ENCODE data around the gene MCM3. TPM values are rescaled to one million over a fixed set of nuclear protein-coding genes. Genes with fewer than 3 reads are reported as not detected.

MCM3 gene
- polyA plus RNA-seq, 6 donors from 2014 or later: 45.1 to 70.0 (median 57.3) TPM

DNA sequence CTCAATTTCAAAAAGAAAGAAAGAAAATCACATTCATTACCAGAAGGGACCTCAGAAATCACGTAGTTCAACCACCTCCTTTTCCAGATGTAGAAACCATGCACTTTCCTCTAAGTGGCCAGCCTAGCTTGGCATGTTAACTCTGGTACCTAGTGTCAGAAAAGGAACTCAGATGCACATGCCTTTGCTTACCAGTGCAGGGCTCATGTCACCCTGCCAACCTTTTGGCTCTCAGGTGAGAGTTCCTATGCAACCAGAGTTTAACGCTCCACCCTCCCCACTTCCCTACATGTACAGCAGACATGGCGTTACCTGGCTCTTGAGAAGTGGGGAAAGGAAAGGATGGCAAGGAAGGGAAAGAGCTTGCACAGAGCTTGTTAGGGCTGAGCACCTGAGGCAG is 23.9 kb downstream of the MCM3 start:
- peaks cover 0 to 5% (median 4%) of the 10 kb centered on the region in 3 donors for H3K4me1 Mint-ChIP-seq
- peak overlapping the region in 1 of 6 donors; percentile 22 for H3K27ac Mint-ChIP-seq
- ATAC-seq (ENCODE audit: low read depth in 2 of 2) (no peak), DNase-seq (no peak)
- no peak overlapping the region for H3K4me3 Mint-ChIP-seq
- no peaks in the 10 kb centered on the region for H3K9me3 Mint-ChIP-seq
- peaks cover 0 to 6% of the 10 kb centered on the region in 2 donors for H3K36me3 Mint-ChIP-seq
- no peaks in the 10 kb centered on the region for H3K27me3 Mint-ChIP-seq

DNA sequence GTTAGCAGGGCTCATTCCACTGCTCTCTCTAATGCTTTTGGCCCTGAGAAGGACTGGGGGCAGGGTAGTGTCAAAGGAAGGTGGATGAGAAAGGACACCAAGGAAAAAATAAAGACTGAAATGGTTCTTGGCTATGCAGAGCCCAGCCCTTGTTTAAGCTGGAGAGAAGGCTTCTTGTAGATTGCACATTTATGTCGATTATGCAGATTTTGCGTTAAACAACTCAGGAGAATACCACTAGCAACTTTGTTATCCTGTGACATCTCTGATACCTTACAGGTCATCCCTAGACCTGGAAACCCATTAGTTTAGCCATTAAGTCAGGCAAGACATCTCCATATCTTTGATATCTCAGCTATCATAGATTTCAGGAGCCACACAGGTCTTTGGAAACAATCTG is 29.1 kb downstream of the MCM3 start:
- Mint-ChIP-seq H3K27me3 (peaks cover 9 to 20% (median 19%) of the 10 kb centered on the region in 3 donors), H3K4me1 (no peaks in the 10 kb centered on the region), H3K27ac (no peak overlapping the region), H3K36me3 (no peaks in the 10 kb centered on the region), H3K4me3 (no peak overlapping the region), H3K9me3 (no peaks in the 10 kb centered on the region)
- ATAC-seq (ENCODE audit: low read depth in 2 of 2) (no peak), DNase-seq (no peak)

GRCh38 chr6:52254731-52255378 is 29.7 kb downstream of the MCM3 start:
- peaks cover 13 to 20% (median 19%) of the 10 kb centered on the region in 3 donors for H3K27me3 Mint-ChIP-seq
- no peaks in the 10 kb centered on the region for H3K9me3 Mint-ChIP-seq
- no peaks in the 10 kb centered on the region for H3K36me3 Mint-ChIP-seq
- no peak overlapping the region for H3K4me3 Mint-ChIP-seq
- DNase-seq (no peak), ATAC-seq (ENCODE audit: low read depth in 2 of 2) (no peak)
- no peak overlapping the region for H3K27ac Mint-ChIP-seq
- H3K4me1 Mint-ChIP-seq: no peaks in the 10 kb centered on the region

DNA sequence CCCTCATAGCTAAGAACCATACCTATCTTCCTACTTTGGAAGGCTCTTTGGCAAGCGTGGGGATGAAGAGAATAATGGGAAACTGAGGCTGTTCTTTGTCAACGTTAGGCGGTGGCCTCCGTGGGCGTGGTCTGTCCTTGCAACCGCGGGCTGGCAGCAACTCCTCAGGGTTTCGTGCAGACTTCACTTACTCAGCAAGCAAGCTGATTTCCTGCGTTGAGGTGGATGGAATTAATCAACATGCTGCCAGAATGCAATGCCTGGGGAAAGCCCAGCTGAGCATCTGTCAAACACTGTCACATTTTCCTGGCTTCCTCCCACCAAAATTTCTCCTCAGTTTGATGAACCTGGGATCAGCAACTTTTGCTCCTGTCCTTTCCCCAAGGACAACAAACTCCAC is 31.0 kb downstream of the MCM3 start:
- Mint-ChIP-seq H3K36me3 (no peaks in the 10 kb centered on the region), H3K4me3 (no peak overlapping the region), H3K27me3 (peaks cover 20 to 28% (median 24%) of the 10 kb centered on the region in 3 donors), H3K4me1 (no peaks in the 10 kb centered on the region), H3K9me3 (no peaks in the 10 kb centered on the region), H3K27ac (no peak overlapping the region)
- DNase-seq: no peak
- ATAC-seq (ENCODE audit: low read depth in 2 of 2): no peak

GRCh38 chr6:52251113-52251512 is 33.4 kb downstream of the MCM3 start:
- Mint-ChIP-seq H3K4me3 (no peak overlapping the region), H3K27me3 (peaks cover 20 to 32% (median 32%) of the 10 kb centered on the region in 3 donors), H3K9me3 (no peaks in the 10 kb centered on the region), H3K36me3 (no peaks in the 10 kb centered on the region), H3K27ac (no peak overlapping the region), H3K4me1 (no peaks in the 10 kb centered on the region)
- no peak for ATAC-seq (ENCODE audit: low read depth in 2 of 2)
- DNase-seq: no peak

- Mint-ChIP-seq H3K4me3 (no peak overlapping the region), H3K27ac (no peak overlapping the region), H3K27me3 (peaks cover 18 to 22% (median 20%) of the 10 kb centered on the region in 3 donors), H3K4me1 (no peaks in the 10 kb centered on the region), H3K36me3 (no peaks in the 10 kb centered on the region), H3K9me3 (no peaks in the 10 kb centered on the region)
- ATAC-seq (ENCODE audit: low read depth in 2 of 2) (no peak), DNase-seq (no peak)
These were observed 35.5 kb downstream of the MCM3 start for GRCh38 chr6:52249078-52249477.

DNA sequence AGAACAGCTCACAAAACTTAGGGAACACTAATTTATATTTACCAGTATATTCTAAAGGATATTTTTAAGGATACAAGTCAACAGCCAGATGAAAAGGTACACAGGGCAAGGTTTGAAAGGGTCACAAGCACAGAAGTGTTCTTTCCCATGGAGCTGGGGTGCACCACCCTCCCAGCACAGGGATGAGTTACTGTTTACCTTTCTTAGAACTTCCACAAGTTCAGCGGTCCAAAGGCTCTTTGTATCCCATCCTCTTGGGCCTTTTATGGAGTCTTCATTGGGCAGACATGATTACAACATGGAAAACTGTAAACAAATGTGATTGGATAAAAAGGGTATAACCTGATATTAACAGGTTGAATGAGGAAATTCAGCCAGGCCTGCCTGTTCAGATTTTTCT is 39.1 kb downstream of the MCM3 start:
- no peaks in the 10 kb centered on the region for H3K9me3 Mint-ChIP-seq
- peak overlapping the region in 2 of 6 donors; percentile 21 to 69 for H3K27ac Mint-ChIP-seq
- DNase-seq (no peak), ATAC-seq (ENCODE audit: low read depth in 2 of 2) (no peak)
- H3K4me3 Mint-ChIP-seq: no peak overlapping the region
- no peaks in the 10 kb centered on the region for H3K4me1 Mint-ChIP-seq
- no peaks in the 10 kb centered on the region for H3K36me3 Mint-ChIP-seq
- H3K27me3 Mint-ChIP-seq: peaks cover 11 to 14% (median 12%) of the 10 kb centered on the region in 3 donors

GRCh38 chr6:52244400-52244799 is 40.1 kb downstream of the MCM3 start, which contains the start of gene IL17F:
TSS of gene IL17F (minus strand) at chr6:52244500. CDS start at chr6:52244429, 71 bp downstream.
- Mint-ChIP-seq H3K9me3 (no peaks in the 10 kb centered on the region), H3K4me3 (no peak within 1 kb of the TSS), H3K27me3 (peaks cover 5 to 12% (median 12%) of the 10 kb centered on the region in 3 donors), H3K4me1 (no peaks in the 10 kb centered on the region), H3K36me3 (no peaks in the 10 kb centered on the region), H3K27ac (peak within 1 kb of the TSS in 1 of 6 donors; percentile 12)
- ATAC-seq (ENCODE audit: low read depth in 2 of 2): no peak
- no peak for DNase-seq

DNA sequence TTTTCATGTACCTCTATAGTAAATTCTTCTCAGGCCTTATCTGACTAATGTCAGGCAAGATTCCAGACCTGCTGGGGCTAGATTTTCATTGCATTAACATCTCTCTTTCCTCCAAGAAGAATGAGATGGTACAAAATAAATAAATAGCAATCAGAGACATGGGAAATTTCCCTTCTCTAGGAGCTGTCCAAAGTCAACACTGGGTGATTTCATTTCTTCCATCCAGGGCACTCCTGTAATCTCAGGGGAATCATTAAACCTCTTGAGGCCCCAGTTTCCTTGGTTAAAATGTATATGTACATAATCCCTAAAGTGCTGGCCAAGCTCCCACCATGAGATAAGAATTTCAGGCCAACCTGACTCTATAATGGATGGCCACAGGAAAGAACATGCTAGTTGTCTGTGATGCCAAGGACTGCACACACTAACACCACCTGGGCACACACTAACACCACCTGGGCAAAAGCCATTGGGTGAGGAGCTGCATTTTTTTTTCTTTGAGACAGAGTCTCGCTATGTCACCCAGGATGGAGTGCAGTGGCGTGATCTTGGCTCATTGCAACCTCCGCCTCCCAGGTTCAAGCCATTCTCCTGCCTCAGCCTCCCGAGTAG is 41.2 kb downstream of the MCM3 start:
- H3K9me3 Mint-ChIP-seq: no peaks in the 10 kb centered on the region
- H3K4me3 Mint-ChIP-seq: no peak overlapping the region
- H3K4me1 Mint-ChIP-seq: no peaks in the 10 kb centered on the region
- H3K36me3 Mint-ChIP-seq: no peaks in the 10 kb centered on the region
- H3K27me3 Mint-ChIP-seq: peaks cover under 1 to 7% (median 5%) of the 10 kb centered on the region in 3 donors
- H3K27ac Mint-ChIP-seq: no peak overlapping the region
- ATAC-seq (ENCODE audit: low read depth in 2 of 2) (no peak), DNase-seq (no peak)

DNA sequence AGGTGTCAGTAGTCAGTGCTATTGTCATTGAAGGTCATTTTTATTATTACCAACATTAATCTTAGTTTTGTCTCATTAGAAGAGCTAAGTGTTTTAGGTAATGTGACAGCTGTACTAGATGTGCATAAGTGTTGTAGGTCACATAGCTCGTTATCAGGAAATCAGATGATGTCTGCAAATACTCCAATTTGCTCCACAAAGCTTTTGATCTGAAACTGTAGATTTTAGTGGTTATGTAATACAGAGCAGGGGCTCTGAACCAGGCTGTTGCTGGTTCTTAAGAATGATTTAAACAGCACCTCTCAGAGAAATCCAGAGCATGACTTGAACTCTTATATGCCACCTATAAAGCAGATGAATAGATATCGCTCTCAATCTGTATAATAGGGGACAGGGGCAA is 42.7 kb downstream of the MCM3 start:
- Mint-ChIP-seq H3K27me3 (peaks cover 0 to 14% (median 7%) of the 10 kb centered on the region in 3 donors), H3K4me3 (no peak overlapping the region), H3K36me3 (no peaks in the 10 kb centered on the region), H3K9me3 (no peaks in the 10 kb centered on the region), H3K27ac (no peak overlapping the region), H3K4me1 (no peaks in the 10 kb centered on the region)
- ATAC-seq (ENCODE audit: low read depth in 2 of 2) (no peak), DNase-seq (no peak)

DNA sequence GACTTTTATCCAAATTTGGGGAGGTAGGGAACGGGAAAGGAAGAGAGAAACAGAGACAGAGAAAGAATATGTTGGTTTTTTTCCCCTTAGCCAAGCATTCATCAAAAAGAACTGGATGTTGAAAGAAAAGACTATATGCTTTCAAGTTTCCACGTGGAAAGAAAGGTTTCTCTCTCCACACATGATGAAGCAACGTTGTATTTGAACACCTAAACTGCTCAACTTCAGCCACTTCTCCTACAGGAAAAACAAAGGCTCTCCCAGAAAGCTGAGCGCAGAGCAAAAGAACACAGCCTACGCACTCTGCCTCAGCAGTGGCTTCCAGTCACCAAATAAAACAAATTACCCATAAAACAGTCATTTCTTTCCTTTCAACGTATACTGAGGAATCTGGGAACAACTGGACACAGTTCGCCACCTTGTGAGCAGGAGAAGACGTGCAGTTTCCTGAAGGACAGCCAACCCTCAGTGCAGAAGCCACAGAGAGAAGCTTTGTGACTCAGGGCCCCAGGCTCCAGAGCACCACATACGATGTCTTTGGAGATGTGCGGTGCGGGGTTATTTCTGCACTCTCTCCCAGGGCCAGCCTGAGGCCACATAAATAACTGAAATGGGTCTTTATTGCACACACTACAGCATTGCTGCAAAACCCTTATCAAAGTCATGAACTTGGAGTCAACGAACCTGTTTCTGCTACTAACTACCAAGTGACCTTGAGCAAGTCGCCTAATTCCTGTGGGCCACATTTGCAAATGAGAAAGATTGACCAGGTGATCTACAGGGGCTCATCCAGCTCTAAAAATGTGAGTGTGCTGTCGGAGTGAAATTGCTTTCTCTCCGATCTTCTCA is 50.3 kb downstream of the MCM3 start:
- H3K9me3 Mint-ChIP-seq: no peaks in the 10 kb centered on the region
- ATAC-seq (ENCODE audit: low read depth in 2 of 2) (no peak), DNase-seq (no peak)
- no peaks in the 10 kb centered on the region for H3K36me3 Mint-ChIP-seq
- no peaks in the 10 kb centered on the region for H3K4me1 Mint-ChIP-seq
- H3K27me3 Mint-ChIP-seq: peaks cover 5 to 34% (median 7%) of the 10 kb centered on the region in 3 donors
- no peak overlapping the region for H3K27ac Mint-ChIP-seq
- H3K4me3 Mint-ChIP-seq: no peak overlapping the region

GRCh38 chr6:52233005-52233404 is 51.5 kb downstream of the MCM3 start:
- peaks cover 0 to 2% (median 0%) of the 10 kb centered on the region in 7 donors for H3K9me3 Mint-ChIP-seq
- ATAC-seq (ENCODE audit: low read depth in 2 of 2): no peak
- no peak for DNase-seq
- no peaks in the 10 kb centered on the region for H3K36me3 Mint-ChIP-seq
- no peaks in the 10 kb centered on the region for H3K4me1 Mint-ChIP-seq
- no peak overlapping the region for H3K4me3 Mint-ChIP-seq
- H3K27me3 Mint-ChIP-seq: peaks cover 3 to 29% (median 5%) of the 10 kb centered on the region in 3 donors
- H3K27ac Mint-ChIP-seq: no peak overlapping the region

DNA sequence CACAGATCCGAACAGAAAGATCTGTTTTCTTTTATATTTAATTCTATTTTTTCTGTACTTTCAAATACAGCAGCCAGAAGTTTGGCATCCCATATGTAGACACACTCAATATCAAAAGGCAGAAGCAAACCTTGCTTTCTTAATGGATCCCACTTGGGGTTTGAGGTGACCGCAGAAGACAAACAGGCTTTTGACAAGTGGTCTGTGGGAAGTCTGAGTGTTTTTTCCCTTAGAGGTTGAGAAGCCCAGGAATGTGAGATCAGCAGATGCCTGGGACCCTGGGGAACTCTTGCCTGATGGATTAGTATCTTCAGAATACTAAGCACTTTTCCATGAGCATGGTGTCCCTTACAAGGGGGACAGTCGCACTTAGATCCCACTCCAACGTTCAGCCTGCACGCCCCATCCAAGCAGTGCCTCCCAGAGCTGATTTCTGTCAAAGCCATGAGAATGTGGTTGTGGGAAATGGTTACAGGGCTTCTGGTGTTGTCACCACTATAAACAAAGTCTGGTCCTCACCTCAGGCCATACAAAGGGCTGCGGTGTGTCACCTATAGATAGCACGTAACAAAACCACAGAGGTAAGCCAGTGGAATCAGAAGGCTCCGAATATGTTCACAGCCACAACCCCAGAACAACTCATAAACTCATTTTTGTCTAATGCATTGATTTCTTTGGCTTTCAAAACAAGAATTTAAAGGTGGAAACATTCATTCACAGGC is 53.0 kb downstream of the MCM3 start:
- H3K27ac Mint-ChIP-seq: no peak overlapping the region
- ATAC-seq (ENCODE audit: low read depth in 2 of 2) (no peak), DNase-seq (no peak)
- H3K4me1 Mint-ChIP-seq: no peaks in the 10 kb centered on the region
- H3K36me3 Mint-ChIP-seq: no peaks in the 10 kb centered on the region
- no peak overlapping the region for H3K4me3 Mint-ChIP-seq
- H3K27me3 Mint-ChIP-seq: peaks cover 0 to 17% (median 5%) of the 10 kb centered on the region in 3 donors
- peaks cover 0 to 2% (median 0%) of the 10 kb centered on the region in 7 donors for H3K9me3 Mint-ChIP-seq

Measured in naive B cell (primary cell).